BLaER1 (cell line): ENCODE results near the gene GFPT2.

Experiments
- H3K27ac ChIP-seq: shearing (Covaris generic); formaldehyde crosslinking; 2 replicates; pipeline ENCODE4 v1.8.1; 2022
- H3K27me3 ChIP-seq: shearing (Covaris generic); formaldehyde crosslinking; 2 replicates; pipeline ENCODE4 v1.8.1; 2022
- H3K36me3 ChIP-seq: shearing (Covaris generic); formaldehyde crosslinking; 2 replicates; pipeline ENCODE4 v1.8.1; 2022
- H3K4me1 ChIP-seq: shearing (Covaris generic); formaldehyde crosslinking; 2 replicates; pipeline ENCODE4 v1.8.1; 2022
- H3K4me2 ChIP-seq: shearing (Covaris generic); formaldehyde crosslinking; 2 replicates; pipeline ENCODE4 v1.8.1; 2022
- H3K4me3 ChIP-seq: shearing (Covaris generic); formaldehyde crosslinking; 2 replicates; pipeline ENCODE4 v1.8.1; 2022
- H3K9ac ChIP-seq: shearing (Covaris generic); formaldehyde crosslinking; 2 replicates; pipeline ENCODE4 v1.8.1; 2022
- H3K9me3 ChIP-seq: shearing (Covaris generic); formaldehyde crosslinking; 2 replicates; pipeline ENCODE4 v1.8.1; 2022
- H4K20me1 ChIP-seq: shearing (Covaris generic); formaldehyde crosslinking; 2 replicates; pipeline ENCODE4 v1.8.1; 2022
- Cebpa-rat ChIP-seq: shearing (Covaris generic); IDR thresholded peaks from 2 replicates; pipeline ENCODE4 v1.8.1; 2022

The GFPT2 gene

GRCh38 chr5:180315762-180316212, 37.3 kb downstream of the GFPT2 start:
- Histone ChIP-seq H3K4me3 (no peak overlapping the region), H3K27ac (no peak overlapping the region), H3K4me1 (no peaks in the 10 kb centered on the region), H3K4me2 (no peak overlapping the region), H3K36me3 (no peaks in the 10 kb centered on the region), H3K9me3 (peaks cover 8% of the 10 kb centered on the region), H4K20me1 (no peaks in the 10 kb centered on the region), H3K27me3 (no peaks in the 10 kb centered on the region), H3K9ac (no peak overlapping the region)
- no peak for TF ChIP-seq Cebpa-rat

GRCh38 chr5:180313677-180314505, 39.2 kb downstream of the GFPT2 start:
- H3K4me1 ChIP-seq, result no peaks in the 10 kb centered on the region
- no peak overlapping the region for H3K4me2 ChIP-seq
- no peaks in the 10 kb centered on the region for H3K27me3 ChIP-seq
- H3K9me3 ChIP-seq, result peaks cover 8% of the 10 kb centered on the region
- H3K4me3 ChIP-seq, result no peak overlapping the region
- no peaks in the 10 kb centered on the region for H4K20me1 ChIP-seq
- H3K27ac ChIP-seq, result no peak overlapping the region
- TF ChIP-seq Cebpa-rat, result no peak
- H3K36me3 ChIP-seq, result no peaks in the 10 kb centered on the region
- H3K9ac ChIP-seq, result no peak overlapping the region

GRCh38 chr5:180311216-180311615, 41.9 kb downstream of the GFPT2 start:
- Histone ChIP-seq H3K36me3 (no peaks in the 10 kb centered on the region), H3K4me2 (no peak overlapping the region), H4K20me1 (no peaks in the 10 kb centered on the region), H3K9me3 (peaks cover 8% of the 10 kb centered on the region), H3K27ac (no peak overlapping the region), H3K9ac (no peak overlapping the region), H3K4me3 (no peak overlapping the region), H3K27me3 (no peaks in the 10 kb centered on the region), H3K4me1 (no peaks in the 10 kb centered on the region)
- TF ChIP-seq Cebpa-rat, result no peak

GRCh38 chr5:180306796-180307195, 46.3 kb downstream of the GFPT2 start:
- Histone ChIP-seq H3K36me3 (no peaks in the 10 kb centered on the region), H3K9ac (no peak overlapping the region), H3K4me2 (no peak overlapping the region), H4K20me1 (no peaks in the 10 kb centered on the region), H3K4me1 (no peaks in the 10 kb centered on the region), H3K4me3 (no peak overlapping the region), H3K9me3 (no peaks in the 10 kb centered on the region), H3K27ac (no peak overlapping the region), H3K27me3 (no peaks in the 10 kb centered on the region)
- no peak for TF ChIP-seq Cebpa-rat

DNA sequence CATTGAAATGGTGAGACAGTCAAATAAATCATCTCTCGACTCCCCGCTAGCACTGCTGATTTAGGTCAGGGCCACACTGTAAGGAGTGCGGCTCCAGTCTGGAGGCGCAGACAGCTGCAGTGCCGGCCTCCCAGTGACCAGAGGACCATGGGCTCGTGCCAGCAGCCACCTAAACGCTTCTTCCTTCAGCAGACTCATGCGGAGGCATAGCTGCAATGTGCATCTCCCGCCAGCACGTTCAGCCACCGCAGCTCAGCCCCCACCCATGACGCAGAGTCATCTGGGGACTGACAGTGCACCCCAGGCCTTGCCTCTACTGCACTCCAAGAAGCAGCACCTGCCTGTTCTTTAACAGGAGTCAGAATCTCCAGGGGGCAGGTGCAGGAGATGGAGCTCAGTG, 47.7 kb downstream of the GFPT2 start:
- no peaks in the 10 kb centered on the region for H3K36me3 ChIP-seq
- H4K20me1 ChIP-seq, result no peaks in the 10 kb centered on the region
- TF ChIP-seq Cebpa-rat, result no peak

DNA sequence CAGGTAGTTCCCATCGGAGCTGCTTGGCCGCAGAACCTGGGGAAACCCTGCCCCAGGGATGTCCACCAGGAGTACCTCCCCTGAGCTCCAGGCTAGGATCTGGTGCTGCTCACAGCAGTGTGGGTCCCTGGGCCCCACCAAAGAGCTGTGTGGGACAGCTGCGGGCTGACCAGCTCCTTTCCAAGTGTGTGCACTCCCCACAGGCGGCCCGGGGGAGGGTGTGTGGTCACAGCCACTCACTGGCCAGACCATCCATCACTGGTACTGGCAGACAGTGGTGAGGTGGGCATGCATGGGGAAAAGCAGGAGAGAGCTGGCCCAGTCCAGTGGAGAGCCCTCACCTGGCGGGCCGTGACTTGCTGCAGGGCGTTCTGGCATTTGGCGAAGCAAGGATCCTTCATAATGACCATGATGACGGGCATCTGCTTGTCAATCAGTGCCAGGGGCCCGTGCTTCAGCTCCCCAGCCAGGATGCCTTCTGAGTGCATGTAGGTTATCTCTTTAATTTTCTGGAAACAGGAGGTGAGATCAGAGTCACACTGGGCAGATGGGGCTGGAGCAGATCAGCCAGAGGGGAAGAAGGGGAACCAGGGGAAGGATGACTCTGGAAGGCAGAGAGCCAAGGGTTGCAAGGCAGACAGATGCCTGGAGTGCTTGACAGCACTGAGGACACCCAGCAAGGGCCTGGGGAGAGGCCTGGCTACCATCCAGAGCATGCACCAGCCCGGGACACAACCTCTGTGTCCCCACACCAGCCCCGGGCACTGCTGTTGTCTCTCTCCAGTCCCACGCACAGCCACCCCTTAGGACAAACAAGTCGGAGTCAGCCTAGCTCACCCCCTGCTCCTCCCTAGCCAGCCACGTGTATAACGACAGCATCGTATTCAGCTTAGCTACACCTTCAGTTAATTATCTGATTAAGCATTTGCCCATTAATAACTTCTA, 48.4 kb downstream of the GFPT2 start:
- Histone ChIP-seq H3K27ac (no peak overlapping the region), H3K9ac (no peak overlapping the region), H3K36me3 (no peaks in the 10 kb centered on the region), H4K20me1 (no peaks in the 10 kb centered on the region), H3K4me2 (no peak overlapping the region), H3K9me3 (no peaks in the 10 kb centered on the region), H3K27me3 (no peaks in the 10 kb centered on the region), H3K4me3 (no peak overlapping the region), H3K4me1 (no peaks in the 10 kb centered on the region)
- TF ChIP-seq Cebpa-rat, result no peak

More for the DNA sequence above, 47.7 kb downstream of the GFPT2 start:
- Histone ChIP-seq H3K9ac (no peak overlapping the region), H3K27me3 (no peaks in the 10 kb centered on the region), H3K9me3 (no peaks in the 10 kb centered on the region), H3K4me2 (no peak overlapping the region), H3K27ac (no peak overlapping the region), H3K4me1 (no peaks in the 10 kb centered on the region), H3K4me3 (no peak overlapping the region)

GRCh38 chr5:180304016-180304292, 49.2 kb downstream of the GFPT2 start:
- H3K27me3 ChIP-seq, result no peaks in the 10 kb centered on the region
- no peak overlapping the region for H3K4me3 ChIP-seq
- no peaks in the 10 kb centered on the region for H3K9me3 ChIP-seq
- no peak overlapping the region for H3K9ac ChIP-seq
- no peaks in the 10 kb centered on the region for H3K4me1 ChIP-seq
- H3K4me2 ChIP-seq, result no peak overlapping the region
- no peaks in the 10 kb centered on the region for H4K20me1 ChIP-seq
- TF ChIP-seq Cebpa-rat, result no peak
- no peaks in the 10 kb centered on the region for H3K36me3 ChIP-seq
- H3K27ac ChIP-seq, result no peak overlapping the region

DNA sequence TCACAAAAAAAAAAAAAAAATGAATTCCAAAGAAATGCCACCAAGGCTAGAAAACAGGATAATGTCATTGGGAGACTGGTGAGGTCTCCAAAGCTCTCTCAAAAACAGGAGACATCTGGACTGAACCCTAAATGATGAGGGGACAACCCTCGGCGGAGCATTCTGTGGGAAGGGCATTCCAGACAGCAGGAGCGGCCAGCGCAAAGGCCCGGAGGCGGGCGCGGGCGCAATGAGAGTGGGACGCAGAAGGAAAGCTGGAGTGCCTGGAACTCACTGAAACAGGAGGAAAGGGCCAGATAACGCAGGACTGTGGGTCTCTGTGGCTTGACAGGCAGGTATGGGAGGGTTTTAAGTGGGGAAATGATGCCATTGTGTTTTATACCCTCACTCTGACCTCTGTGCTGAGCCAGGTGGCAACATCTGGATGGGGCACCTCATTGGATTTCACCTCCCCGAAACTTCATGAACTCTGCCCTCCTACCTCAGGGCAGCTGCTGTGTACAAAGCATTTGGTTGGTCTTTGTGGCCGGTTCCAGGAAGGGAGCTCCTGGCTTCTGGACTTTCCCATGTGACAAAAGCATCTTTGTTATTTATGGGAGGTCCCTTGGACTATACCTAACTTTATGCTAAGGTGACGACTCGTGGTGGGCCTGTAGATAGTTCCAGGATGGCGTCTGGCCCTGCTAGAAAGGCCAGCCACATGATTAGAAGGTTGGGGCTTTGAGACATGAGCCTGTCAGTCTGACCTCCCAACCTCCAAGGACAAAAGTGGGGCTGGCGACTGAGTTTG, 49.7 kb downstream of the GFPT2 start:
- no peak overlapping the region for H3K4me2 ChIP-seq
- H3K4me3 ChIP-seq, result no peak overlapping the region
- H3K4me1 ChIP-seq, result no peaks in the 10 kb centered on the region
- H4K20me1 ChIP-seq, result no peaks in the 10 kb centered on the region
- H3K27me3 ChIP-seq, result no peaks in the 10 kb centered on the region
- H3K9me3 ChIP-seq, result no peaks in the 10 kb centered on the region
- H3K9ac ChIP-seq, result no peak overlapping the region
- H3K36me3 ChIP-seq, result no peaks in the 10 kb centered on the region
- H3K27ac ChIP-seq, result no peak overlapping the region
- no peak for TF ChIP-seq Cebpa-rat

- TF ChIP-seq Cebpa-rat, result no peak
- Histone ChIP-seq H3K9me3 (no peaks in the 10 kb centered on the region), H3K4me3 (no peak overlapping the region), H4K20me1 (no peaks in the 10 kb centered on the region), H3K27me3 (no peaks in the 10 kb centered on the region), H3K36me3 (no peaks in the 10 kb centered on the region), H3K4me1 (no peaks in the 10 kb centered on the region), H3K27ac (no peak overlapping the region), H3K9ac (no peak overlapping the region), H3K4me2 (no peak overlapping the region)
Measured at GRCh38 chr5:180302256-180302655, 50.9 kb downstream of the GFPT2 start.
